Measurements from ENCODE around the gene DOK1.

Gene DOK1

DNA sequence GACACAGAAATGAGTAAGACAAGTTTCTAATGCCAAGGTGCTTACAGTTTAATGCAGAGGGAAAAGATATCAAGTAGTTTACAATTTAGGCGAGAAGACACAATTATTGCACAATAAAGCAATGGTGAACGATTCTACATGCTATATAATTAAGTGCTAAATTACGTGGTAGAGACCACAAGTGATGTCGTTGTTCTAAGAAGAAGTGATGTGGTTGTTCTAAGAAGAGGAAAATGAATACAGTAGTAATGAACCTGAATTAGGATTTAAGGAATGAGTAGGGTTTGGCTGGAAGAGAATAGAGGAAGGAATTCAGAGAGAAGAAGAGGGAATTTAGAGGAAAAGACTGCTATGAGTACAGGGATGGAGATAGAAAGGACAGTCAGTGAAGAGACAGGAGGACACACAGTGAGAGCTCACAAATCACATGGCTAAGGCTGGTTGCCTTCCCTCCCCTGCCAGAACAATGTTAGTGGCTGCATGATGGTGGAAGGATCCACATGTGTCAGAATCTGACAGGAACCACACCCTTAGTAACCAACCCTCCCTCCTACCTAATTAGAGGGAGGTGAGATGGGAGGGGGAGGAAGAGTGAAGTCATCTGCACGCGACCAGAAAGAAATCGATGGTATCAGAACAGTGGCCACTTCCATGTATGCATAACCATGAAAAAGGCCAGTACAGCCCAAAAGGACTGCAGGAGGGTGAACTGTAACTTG lies 48.9 kb downstream of the DOK1 start:
- no peak for DNase-seq

DNA sequence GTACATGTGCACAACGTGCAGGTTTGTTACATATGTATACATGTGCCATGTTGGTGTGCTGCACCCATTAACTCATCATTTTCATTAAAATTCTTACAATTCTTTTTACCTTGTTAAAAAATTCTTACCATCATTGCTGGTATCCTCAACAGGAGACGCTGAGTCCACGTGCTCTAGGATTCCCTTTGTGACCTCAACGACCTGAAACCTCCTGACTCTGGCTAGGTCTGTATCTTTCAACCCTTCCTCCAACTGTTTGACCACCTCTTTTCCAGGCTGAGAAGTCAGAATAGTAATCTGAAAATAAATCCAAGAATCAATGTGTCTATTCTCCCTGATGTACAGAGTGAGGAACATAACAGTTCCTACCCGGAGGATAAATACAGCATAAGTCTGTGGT lies 52.4 kb downstream of the DOK1 start:
- DNase-seq = no peak

Data from activated CD4-positive, alpha-beta T cell treated with anti-CD3 and anti-CD28 coated beads, Interleukin-2, amount 50 U/mL, for 4 hours (primary cell).